ENCODE measurements around the gene CD80. TPM values are rescaled to one million over a fixed set of nuclear protein-coding genes. Genes with fewer than 3 reads are reported as not detected.

CD80 gene
- total RNA-seq, 1 donor from 2014 or later: 7.9 TPM

GRCh38 chr3:119582178-119582577, 22.8 kb upstream of the CD80 start:
- H3K36me3 ChIP-seq: peaks cover 3% of the 10 kb centered on the region
- intact Hi-C loops (cut with DNase I): no loop called here
- H3K27me3 ChIP-seq: no peaks in the 10 kb centered on the region
- H3K9me3 ChIP-seq: no peaks in the 10 kb centered on the region
- no peak for TF ChIP-seq CTCF (IDR thresholded peaks at IDR 0.05)
- H3K4me3 ChIP-seq: no peak overlapping the region
- no peak overlapping the region for H3K27ac ChIP-seq
- ATAC-seq: no peak
- DNase-seq: no peak
- H3K4me1 ChIP-seq: peaks cover 20% of the 10 kb centered on the region

- Histone ChIP-seq H3K9me3 (no peaks in the 10 kb centered on the region), H3K36me3 (no peaks in the 10 kb centered on the region), H3K4me3 (peak overlapping the region; percentile 66), H3K4me1 (peaks cover 20% of the 10 kb centered on the region), H3K27ac (peak overlapping the region; percentile 98), H3K27me3 (no peaks in the 10 kb centered on the region)
- no peak for TF ChIP-seq CTCF (IDR thresholded peaks at IDR 0.05)
- DNase-seq: peak; percentile 71
- intact Hi-C loops (cut with DNase I): no loop called here
- peak; percentile 58 for ATAC-seq
Measured at GRCh38 chr3:119580067-119580760, 20.8 kb upstream of the CD80 start.

GRCh38 chr3:119579366-119580066, 20.1 kb upstream of the CD80 start, which contains the start of gene ADPRH:
Gene ADPRH (plus strand): TSS chr3:119579492. CDS start chr3:119582170, 2,678 bp downstream.
- peak; percentile 97 for DNase-seq
- peak within 1 kb of the TSS; percentile 66 for H3K4me3 ChIP-seq
- H3K27me3 ChIP-seq: no peaks in the 10 kb centered on the region
- peak within 1 kb of the TSS; percentile 98 for H3K27ac ChIP-seq
- no peaks in the 10 kb centered on the region for H3K9me3 ChIP-seq
- no peaks in the 10 kb centered on the region for H3K36me3 ChIP-seq
- H3K4me1 ChIP-seq: peaks cover 20% of the 10 kb centered on the region
- ATAC-seq: peak; percentile 96
- no peak for TF ChIP-seq CTCF (IDR thresholded peaks at IDR 0.05)
- intact Hi-C loops (cut with DNase I): no loop called here

GRCh38 chr3:119575507-119575906, 16.1 kb upstream of the CD80 start:
- no peak overlapping the region for H3K27ac ChIP-seq
- H3K4me3 ChIP-seq: no peak overlapping the region
- H3K9me3 ChIP-seq: no peaks in the 10 kb centered on the region
- TF ChIP-seq CTCF (IDR thresholded peaks at IDR 0.05): no peak
- ATAC-seq: no peak
- H3K27me3 ChIP-seq: no peaks in the 10 kb centered on the region
- DNase-seq: no peak
- peaks cover 8% of the 10 kb centered on the region for H3K4me1 ChIP-seq
- no peaks in the 10 kb centered on the region for H3K36me3 ChIP-seq
- intact Hi-C loops (cut with DNase I): no loop called here

- TF ChIP-seq CTCF (IDR thresholded peaks at IDR 0.05): no peak
- ATAC-seq (peak; percentile 47), DNase-seq (no peak)
- Histone ChIP-seq H3K36me3 (no peaks in the 10 kb centered on the region), H3K4me1 (no peaks in the 10 kb centered on the region), H3K4me3 (no peak overlapping the region), H3K27me3 (no peaks in the 10 kb centered on the region), H3K9me3 (no peaks in the 10 kb centered on the region), H3K27ac (peak overlapping the region; percentile 70)
- intact Hi-C loops (cut with DNase I): no loop called here
Measured at GRCh38 chr3:119571688-119572087, 12.3 kb upstream of the CD80 start.
